SK-N-SH treated with all-trans-retinoic acid at 6 μM for 48 hours (cell line): ENCODE data around the gene CYB5A.

Experiments used
- ATAC-seq: fragments of 200-7000 bp; cut with Tn5 transposase; 3 replicates; pipeline ENCODE4 v1.9.1; 2020; ENCODE audit warnings: mild to moderate bottlenecking, moderate library complexity
- ARNTL ChIP-seq: fragments of 450-650 bp; formaldehyde crosslinking; IDR thresholded peaks from 2 replicates; pipeline ENCODE4 v1.5.0; 2020; ENCODE audit warnings: low read depth, mild to moderate bottlenecking, moderate library complexity, borderline replicate concordance
- CREB5 ChIP-seq: fragments of 250-450 bp; sonication (Bioruptor Pico); IDR thresholded peaks from 2 replicates; pipeline ENCODE4 v1.5.1; 2020; ENCODE audit warnings: low read depth, mild to moderate bottlenecking, moderate library complexity
- CSDC2 ChIP-seq: fragments of 250-450 bp; sonication (Bioruptor Pico); IDR thresholded peaks from 2 replicates; pipeline ENCODE4 v1.5.0; 2020; ENCODE audit warnings: mild to moderate bottlenecking, moderate library complexity
- CSRNP3 ChIP-seq: fragments of 250-450 bp; sonication (Bioruptor Pico); IDR thresholded peaks from 2 replicates; pipeline ENCODE4 v1.5.1; 2021; ENCODE audit warnings: mild to moderate bottlenecking, moderate library complexity
- ESRRG ChIP-seq: fragments of 250-450 bp; sonication (Bioruptor Pico); IDR thresholded peaks from 2 replicates; pipeline ENCODE4 v1.6.1; 2021; ENCODE audit warnings: mild to moderate bottlenecking
- GLIS3 ChIP-seq: fragments of 250-450 bp; sonication (Bioruptor Pico); IDR thresholded peaks from 2 replicates; pipeline ENCODE4 v1.5.0; 2020; ENCODE audit warnings: mild to moderate bottlenecking, moderate library complexity
- ISL1 ChIP-seq: fragments of 250-450 bp; sonication (Bioruptor Pico); IDR thresholded peaks from 2 replicates; pipeline ENCODE4 v2.1.2; 2022; ENCODE audit warnings: mild to moderate bottlenecking, moderate library complexity
- OSR1 ChIP-seq: fragments of 250-450 bp; sonication (Bioruptor Pico); IDR thresholded peaks from 2 replicates; pipeline ENCODE4 v1.8.0; 2022; ENCODE audit warnings: moderate library complexity, mild to moderate bottlenecking, inconsistent platforms
- PATZ1 ChIP-seq: fragments of 250-450 bp; sonication (Bioruptor Pico); IDR thresholded peaks from 2 replicates; pipeline ENCODE4 v1.8.0; 2020; ENCODE audit warnings: mild to moderate bottlenecking, moderate library complexity, borderline replicate concordance
- POU6F1 ChIP-seq: fragments of 250-450 bp; sonication (Bioruptor Pico); IDR thresholded peaks from 2 replicates; pipeline ENCODE4 v1.8.0; 2021; ENCODE audit warnings: low read depth, mild to moderate bottlenecking, moderate library complexity, borderline replicate concordance
- PPARA ChIP-seq: fragments of 250-450 bp; sonication (Bioruptor Pico); IDR thresholded peaks from 2 replicates; pipeline ENCODE4 v1.5.0; 2020; ENCODE audit warnings: mild to moderate bottlenecking, borderline replicate concordance
- RARB ChIP-seq: fragments of 250-450 bp; sonication (Bioruptor Pico); IDR thresholded peaks from 2 replicates; pipeline ENCODE4 v1.8.0; 2021; ENCODE audit warnings: mild to moderate bottlenecking, moderate library complexity
- SNAI2 ChIP-seq: fragments of 250-450 bp; sonication (Bioruptor Pico); IDR thresholded peaks from 2 replicates; pipeline ENCODE4 v1.5.0; 2020; ENCODE audit warnings: mild to moderate bottlenecking, moderate library complexity
- TCF4 ChIP-seq: fragments of 250-450 bp; sonication (Bioruptor Pico); IDR thresholded peaks from 2 replicates; pipeline ENCODE4 v1.8.0; 2021; ENCODE audit warnings: mild to moderate bottlenecking, moderate library complexity, borderline replicate concordance
- TOX ChIP-seq: fragments of 250-450 bp; sonication (Bioruptor Pico); IDR thresholded peaks from 2 replicates; pipeline ENCODE4 v1.8.0; 2021; ENCODE audit warnings: mild to moderate bottlenecking, moderate library complexity, borderline replicate concordance
- TSHZ2 ChIP-seq: fragments of 250-450 bp; sonication (Bioruptor Pico); IDR thresholded peaks from 2 replicates; pipeline ENCODE4 v1.5.0; 2020; ENCODE audit warnings: mild to moderate bottlenecking, moderate library complexity
- ZC3H10 ChIP-seq: fragments of 250-450 bp; sonication (Bioruptor Pico); IDR thresholded peaks from 2 replicates; pipeline ENCODE4 v1.5.1; 2021; ENCODE audit warnings: mild to moderate bottlenecking, moderate library complexity
- ZFP3 ChIP-seq: fragments of 250-450 bp; sonication (Bioruptor Pico); IDR thresholded peaks from 2 replicates; pipeline ENCODE4 v1.5.0; 2020; ENCODE audit warnings: mild to moderate bottlenecking, moderate library complexity
- ZFP30 ChIP-seq: fragments of 450-650 bp; formaldehyde crosslinking; IDR thresholded peaks from 2 replicates; pipeline ENCODE4 v1.5.0; 2022; ENCODE audit warnings: mild to moderate bottlenecking, moderate library complexity
- ZNF565 ChIP-seq: fragments of 450-650 bp; formaldehyde crosslinking; conservative IDR thresholded peaks from 2 replicates; pipeline ENCODE4 v1.5.0; 2020; ENCODE audit warnings: low read depth, mild to moderate bottlenecking, moderate library complexity
- ZNF70 ChIP-seq: fragments of 450-650 bp; formaldehyde crosslinking; IDR thresholded peaks from 2 replicates; pipeline ENCODE4 v1.5.0; 2020; ENCODE audit warnings: mild to moderate bottlenecking, moderate library complexity
- ZNF8 ChIP-seq: fragments of 450-650 bp; formaldehyde crosslinking; IDR thresholded peaks from 2 replicates; pipeline ENCODE4 v1.5.0; 2020; ENCODE audit warnings: mild to moderate bottlenecking, moderate library complexity

Gene CYB5A

GRCh38 chr18:74288730-74289129 is 3.0 kb downstream of the CYB5A start:
- TF ChIP-seq ZC3H10 (CRISPR knock-in tag) (no peak), PPARA (CRISPR knock-in tag) (no peak), ISL1 (no peak), ZNF70 (CRISPR knock-in tag) (no peak), CREB5 (CRISPR knock-in tag) (no peak), GLIS3 (CRISPR knock-in tag) (no peak), ZFP30 (no peak), TCF4 (CRISPR knock-in tag) (no peak)
- no peak for ATAC-seq

GRCh38 chr18:74288041-74288440 is 3.7 kb downstream of the CYB5A start:
- no peak for TF ChIP-seq CSRNP3 (CRISPR knock-in tag)
- TF ChIP-seq POU6F1 = no peak
- TF ChIP-seq ZFP30 = no peak
- no peak for TF ChIP-seq ZFP3 (CRISPR knock-in tag)
- no peak for TF ChIP-seq CSDC2
- TF ChIP-seq CREB5 (CRISPR knock-in tag) = no peak
- TF ChIP-seq ISL1 = no peak
- TF ChIP-seq GLIS3 (CRISPR knock-in tag) = no peak
- no peak for TF ChIP-seq SNAI2
- no peak for TF ChIP-seq ZNF70 (CRISPR knock-in tag)
- TF ChIP-seq ESRRG = no peak
- no peak for TF ChIP-seq TOX (CRISPR knock-in tag)
- no peak for TF ChIP-seq OSR1 (CRISPR knock-in tag)
- TF ChIP-seq ZC3H10 (CRISPR knock-in tag) = no peak
- TF ChIP-seq, all 23 proteins: peak for 0
- no peak for ATAC-seq

- TF ChIP-seq ZNF8 (CRISPR knock-in tag) = no peak
- TF ChIP-seq CSDC2 = no peak
- no peak for TF ChIP-seq SNAI2
- TF ChIP-seq ZFP30 = no peak
- TF ChIP-seq ZNF70 (CRISPR knock-in tag) = no peak
- TF ChIP-seq PATZ1 (CRISPR knock-in tag) = no peak
- TF ChIP-seq RARB (CRISPR knock-in tag) = no peak
- TF ChIP-seq TCF4 (CRISPR knock-in tag) = no peak
- no peak for TF ChIP-seq POU6F1
- TF ChIP-seq CSRNP3 (CRISPR knock-in tag) = no peak
- no peak for TF ChIP-seq TOX (CRISPR knock-in tag)
- TF ChIP-seq TSHZ2 (CRISPR knock-in tag) = no peak
- no peak for TF ChIP-seq OSR1 (CRISPR knock-in tag)
- TF ChIP-seq ISL1 = no peak
- TF ChIP-seq CREB5 (CRISPR knock-in tag) = no peak
- no peak for TF ChIP-seq ZNF565 (CRISPR knock-in tag)
- no peak for TF ChIP-seq ARNTL
- TF ChIP-seq GLIS3 (CRISPR knock-in tag) = no peak
- no peak for TF ChIP-seq ZFP3 (CRISPR knock-in tag)
- no peak for TF ChIP-seq ZC3H10 (CRISPR knock-in tag)
- no peak for ATAC-seq
These were observed 4.9 kb downstream of the CYB5A start for GRCh38 chr18:74286856-74287255.
